ENCODE results near the gene ZNF714. TPM values are rescaled to one million over a fixed set of nuclear protein-coding genes. Genes with fewer than 3 reads are reported as not detected.
"Not testable (repeated sequence)": the region's sequence is repeated elsewhere in the genome, so short reads cannot be mapped to it uniquely, and the experiment has no call there.

Gene ZNF714
- total and polyA plus RNA-seq, 4 experiments from 2014 or later = 3.4 to 14.7 (median 10.2) TPM

DNA sequence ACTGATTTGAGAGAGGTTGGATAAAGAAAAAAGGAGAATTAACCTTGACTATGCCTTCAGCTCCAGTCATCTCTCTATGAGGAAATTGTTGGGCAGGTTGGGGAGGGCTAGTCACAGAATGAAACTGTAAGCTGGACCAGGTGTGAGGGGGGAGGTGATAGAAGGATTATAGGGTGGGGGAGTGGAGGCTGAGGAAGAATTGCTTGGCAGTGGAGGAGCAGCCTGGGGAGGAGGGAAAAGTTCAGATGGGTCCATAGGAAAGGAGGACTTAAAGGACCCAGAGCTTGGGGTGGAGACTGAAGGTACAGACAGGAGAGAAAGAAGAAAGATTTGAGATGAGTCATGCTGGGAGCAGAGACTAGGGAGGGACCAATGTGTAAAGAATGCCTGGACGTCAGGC is 51.6 kb downstream of the ZNF714 start:
- no peaks in the 10 kb centered on the region for H3K4me1 Mint-ChIP-seq
- no peak overlapping the region for H3K27ac Mint-ChIP-seq
- Histone ChIP-seq H3K4me3 (ENCODE audit: low read length in 2 of 2) (no peak overlapping the region), H3K4me1 (ENCODE audit: insufficient read depth, low read length) (no peaks in the 10 kb centered on the region), H3K27ac (ENCODE audit: low read depth, low read length) (no peak overlapping the region), H3K27me3 (ENCODE audit: insufficient read depth, low read length) (no peaks in the 10 kb centered on the region), H3K36me3 (ENCODE audit: insufficient read depth, low read length) (no peaks in the 10 kb centered on the region), H3K9me3 (ENCODE audit: control insufficient read depth in 1 of 2, low read length in 2 of 2) (peaks cover 0 to 3% of the 10 kb centered on the region in 2 donors)
- intact Hi-C loops (cut with micrococcal nuclease) = no loop called here
- CTCF ChIA-PET (ENCODE audit: partially characterized antibody) = no interaction called here
- H3K9me3 Mint-ChIP-seq = peaks cover 0 to 13% (median 7%) of the 10 kb centered on the region in 8 donors
- peaks cover 1 to 8% of the 10 kb centered on the region in 2 donors for H3K27me3 Mint-ChIP-seq
- DNase-seq = no peak
- no peak overlapping the region for H3K4me3 Mint-ChIP-seq
- POLR2A ChIA-PET (ENCODE audit: partially characterized antibody) = no interaction called here
- H3K36me3 Mint-ChIP-seq = no peaks in the 10 kb centered on the region

DNA sequence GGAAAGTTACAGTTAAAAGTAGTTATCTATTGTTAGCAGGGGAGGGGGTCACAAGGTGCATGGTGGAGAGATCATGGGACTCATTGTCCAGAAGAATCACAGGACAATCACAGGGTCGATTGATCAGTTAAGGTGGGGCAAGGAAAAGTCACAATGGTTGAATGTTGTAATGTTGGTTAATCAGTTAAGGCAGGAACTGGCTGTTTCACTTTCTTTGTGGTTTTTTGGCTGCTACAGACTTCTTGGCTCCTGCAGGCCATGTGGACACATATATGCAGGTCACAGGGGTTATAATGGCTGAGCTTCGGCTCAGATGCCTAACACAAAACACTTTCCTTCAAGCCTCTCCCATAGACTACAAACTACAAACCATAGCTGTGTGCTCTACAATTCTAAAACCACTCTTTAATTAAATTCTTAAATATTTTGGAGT is 52.9 kb downstream of the ZNF714 start:
- Histone ChIP-seq H3K27me3 (ENCODE audit: insufficient read depth, low read length) (no peaks in the 10 kb centered on the region), H3K27ac (ENCODE audit: low read depth, low read length) (no peak overlapping the region), H3K4me3 (ENCODE audit: low read length in 2 of 2) (no peak overlapping the region), H3K36me3 (ENCODE audit: insufficient read depth, low read length) (no peaks in the 10 kb centered on the region), H3K9me3 (ENCODE audit: control insufficient read depth in 1 of 2, low read length in 2 of 2) (no peaks in the 10 kb centered on the region), H3K4me1 (ENCODE audit: insufficient read depth, low read length) (no peaks in the 10 kb centered on the region)
- ChIA-PET POLR2A (ENCODE audit: partially characterized antibody) (no interaction called here), CTCF (ENCODE audit: partially characterized antibody) (no interaction called here)
- H3K36me3 Mint-ChIP-seq = no peaks in the 10 kb centered on the region
- H3K9me3 Mint-ChIP-seq = peaks cover 0 to 11% (median 5%) of the 10 kb centered on the region in 8 donors
- no peak overlapping the region for H3K27ac Mint-ChIP-seq
- no peak overlapping the region for H3K4me3 Mint-ChIP-seq
- DNase-seq = no peak
- H3K27me3 Mint-ChIP-seq = peaks cover 1 to 8% of the 10 kb centered on the region in 2 donors
- peaks cover 0 to 2% (median 0%) of the 10 kb centered on the region in 4 donors for H3K4me1 Mint-ChIP-seq
- intact Hi-C loops (cut with micrococcal nuclease) = no loop called here

DNA sequence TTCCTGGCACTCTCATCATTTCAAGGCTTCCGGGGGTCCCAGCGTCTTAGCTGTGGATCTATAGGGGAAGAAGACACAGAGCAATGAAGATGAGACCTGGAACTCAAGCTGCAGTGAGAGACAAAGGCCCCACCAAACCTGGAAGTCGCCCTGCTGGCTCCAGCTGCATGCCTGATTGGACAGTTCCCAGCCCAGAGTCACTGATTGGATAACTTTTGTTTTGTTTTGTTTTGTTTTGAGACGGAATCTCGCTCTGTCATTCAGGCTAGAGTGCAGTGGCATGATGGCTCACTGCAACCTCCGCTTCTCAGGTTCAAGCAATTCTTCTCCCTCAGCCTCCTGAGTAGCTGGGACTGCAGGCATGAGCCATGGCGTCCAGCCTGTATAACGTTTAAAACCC is 53.4 kb downstream of the ZNF714 start:
- no peak for DNase-seq
- Mint-ChIP-seq H3K27ac (no peak overlapping the region), H3K9me3 (peaks cover 0 to 6% (median under 1%) of the 10 kb centered on the region in 8 donors), H3K4me3 (no peak overlapping the region), H3K36me3 (no peaks in the 10 kb centered on the region), H3K27me3 (peaks cover 1 to 8% of the 10 kb centered on the region in 2 donors), H3K4me1 (peaks cover 0 to 3% (median 2%) of the 10 kb centered on the region in 4 donors)
- intact Hi-C loops (cut with micrococcal nuclease) = no loop called here
- POLR2A ChIA-PET (ENCODE audit: partially characterized antibody) = no interaction called here
- no peaks in the 10 kb centered on the region for H3K4me1 ChIP-seq (ENCODE audit: insufficient read depth, low read length)
- no peak overlapping the region for H3K27ac ChIP-seq (ENCODE audit: low read depth, low read length)
- CTCF ChIA-PET (ENCODE audit: partially characterized antibody) = no interaction called here
- no peaks in the 10 kb centered on the region for H3K36me3 ChIP-seq (ENCODE audit: insufficient read depth, low read length)
- H3K9me3 ChIP-seq (ENCODE audit: control insufficient read depth in 1 of 2, low read length in 2 of 2) = no peaks in the 10 kb centered on the region
- H3K4me3 ChIP-seq (ENCODE audit: low read length in 2 of 2) = no peak overlapping the region
- no peaks in the 10 kb centered on the region for H3K27me3 ChIP-seq (ENCODE audit: insufficient read depth, low read length)

DNA sequence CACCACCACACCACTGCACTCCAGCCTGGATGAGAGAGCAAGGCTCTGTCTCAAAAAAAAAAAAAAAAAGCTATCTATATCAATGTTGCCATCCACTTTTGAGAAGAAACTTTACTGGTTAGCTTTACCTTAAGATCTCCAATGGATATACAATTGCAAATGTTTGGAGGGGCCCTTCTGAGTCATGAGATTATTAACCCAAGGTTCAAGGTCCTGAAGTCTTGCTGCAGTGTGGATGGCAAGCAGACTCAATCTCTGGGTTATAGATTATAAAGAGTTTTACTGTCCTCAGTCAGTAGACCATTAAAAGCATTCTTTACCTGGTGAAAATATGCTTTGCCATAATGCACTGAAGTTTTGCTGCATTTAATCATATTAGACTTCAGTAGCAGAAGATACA is 56.1 kb downstream of the ZNF714 start:
- peaks cover 12% of the 10 kb centered on the region for H3K4me1 ChIP-seq (ENCODE audit: insufficient read depth, low read length)
- POLR2A ChIA-PET (ENCODE audit: partially characterized antibody) = no interaction called here
- intact Hi-C loops (cut with micrococcal nuclease) = no loop called here
- H3K4me3 ChIP-seq (ENCODE audit: low read length in 2 of 2) = no peak overlapping the region
- Mint-ChIP-seq H3K27me3 (peaks cover 1 to 8% of the 10 kb centered on the region in 2 donors), H3K27ac (no peak overlapping the region), H3K4me3 (no peak overlapping the region), H3K9me3 (peaks cover 0 to 5% (median 0%) of the 10 kb centered on the region in 8 donors), H3K4me1 (peaks cover 11 to 22% (median 17%) of the 10 kb centered on the region in 4 donors), H3K36me3 (peaks cover 0 to 8% of the 10 kb centered on the region in 2 donors)
- no peak overlapping the region for H3K27ac ChIP-seq (ENCODE audit: low read depth, low read length)
- CTCF ChIA-PET (ENCODE audit: partially characterized antibody) = no interaction called here
- no peaks in the 10 kb centered on the region for H3K36me3 ChIP-seq (ENCODE audit: insufficient read depth, low read length)
- H3K9me3 ChIP-seq (ENCODE audit: control insufficient read depth in 1 of 2, low read length in 2 of 2) = no peaks in the 10 kb centered on the region
- no peaks in the 10 kb centered on the region for H3K27me3 ChIP-seq (ENCODE audit: insufficient read depth, low read length)
- no peak for DNase-seq

DNA sequence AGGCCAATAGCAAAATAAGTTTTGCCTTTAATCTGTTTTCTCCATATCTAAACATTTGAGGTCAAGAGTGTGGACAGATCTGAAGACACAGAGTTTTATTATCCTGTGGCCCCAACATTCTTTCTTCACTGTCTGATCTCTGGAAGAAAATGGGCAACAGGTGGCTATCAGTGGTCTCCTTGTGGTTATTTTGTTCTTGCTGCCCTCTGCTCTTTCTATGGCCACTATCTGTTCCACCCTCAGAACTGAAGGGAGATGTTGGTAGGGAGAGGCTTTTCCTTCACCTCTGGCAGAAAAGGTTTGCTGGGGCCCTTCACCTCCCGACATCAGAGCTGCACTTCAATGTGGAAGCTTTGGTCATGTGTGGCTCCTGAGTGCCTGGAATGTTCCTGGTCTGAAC is 59.0 kb downstream of the ZNF714 start:
- DNase-seq; H3K27me3 Mint-ChIP-seq; H3K27ac ChIP-seq (ENCODE audit: low read depth, low read length); H3K36me3 ChIP-seq (ENCODE audit: insufficient read depth, low read length); CTCF ChIA-PET (ENCODE audit: partially characterized antibody); H3K9me3 ChIP-seq (ENCODE audit: control insufficient read depth in 1 of 2, low read length in 2 of 2); H3K27me3 ChIP-seq (ENCODE audit: insufficient read depth, low read length); H3K4me3 ChIP-seq (ENCODE audit: low read length in 2 of 2); H3K9me3 Mint-ChIP-seq: not testable (repeated sequence)
- peaks cover 21% of the 10 kb centered on the region for H3K4me1 ChIP-seq (ENCODE audit: insufficient read depth, low read length)
- POLR2A ChIA-PET (ENCODE audit: partially characterized antibody) = interaction anchor here (1.0 to 2.8 kb wide), 6 partner anchors 120 to 1089 kb away, joined by 5 to 15 read pairs (median 8); partner anchors contain the start of genes ZNF429, ZNF430, ZNF708 and ZNF737
- Mint-ChIP-seq H3K36me3 (peaks cover 14 to 36% of the 10 kb centered on the region in 2 donors), H3K4me1 (peaks cover 21 to 51% (median 34%) of the 10 kb centered on the region in 4 donors), H3K27ac (peak overlapping the region in 3 of 7 donors; percentile 38 to 74 (median 70)), H3K4me3 (peak overlapping the region in 3 of 8 donors; percentile 35 to 70 (median 59))
- intact Hi-C loops (cut with micrococcal nuclease) = loop anchor here (1.0 to 10.0 kb wide), 4 partner anchors 59 to 365 kb away; partner anchors contain the start of genes ZNF430, ZNF66, ZNF714 and ZNF85

DNA sequence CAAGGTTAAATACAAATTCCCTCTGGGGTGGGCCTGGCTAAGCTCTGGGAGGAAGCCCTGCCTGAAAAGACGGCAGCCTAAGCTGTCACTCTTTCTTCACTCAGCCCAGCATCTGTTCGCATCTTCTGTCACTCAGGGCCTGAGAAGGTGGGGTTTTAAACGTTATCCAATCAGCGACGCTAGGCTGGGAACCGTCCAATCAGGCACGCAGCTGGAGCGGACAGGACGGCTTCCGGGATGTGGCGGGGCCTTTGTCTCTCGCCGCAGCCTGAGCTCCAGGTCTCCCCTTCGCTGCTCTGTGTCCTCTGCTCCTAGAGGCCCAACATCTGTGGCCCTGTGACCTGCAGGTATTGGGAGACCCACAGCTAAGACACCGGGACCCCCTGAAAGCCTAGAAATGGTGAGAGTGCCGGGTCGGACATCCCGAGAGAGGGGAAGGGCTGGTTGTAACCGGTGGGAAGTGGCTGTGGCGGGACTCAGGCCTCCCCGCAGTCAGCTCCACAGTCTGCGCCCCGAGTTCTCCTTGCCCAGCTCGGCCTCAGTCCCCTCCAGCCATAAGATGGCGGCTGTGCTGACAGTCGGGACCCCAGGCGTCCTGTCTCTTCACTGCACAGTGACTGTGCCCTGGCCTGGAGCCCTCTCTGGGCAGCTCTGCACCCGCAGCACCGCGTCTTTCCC is 59.9 kb downstream of the ZNF714 start, which contains the start of gene ZNF431:
TSS of gene ZNF431 (plus strand) at position 254 of the 678 bp plus-strand sequence. CDS start at position 398, 144 bp downstream.
- peak within 1 kb of the TSS; percentile 91 to 99 (median 97) for H3K27ac Mint-ChIP-seq
- DNase-seq = peak; percentile 89 to 93 (median 90)
- peaks cover 19 to 42% of the 10 kb centered on the region in 2 donors for H3K36me3 Mint-ChIP-seq
- H3K4me3 Mint-ChIP-seq = peak within 1 kb of the TSS; percentile 96 to 99 (median 98)
- ChIA-PET CTCF (ENCODE audit: partially characterized antibody) (interaction anchor here (1.2 kb wide), 1 partner anchor 121 kb away, joined by 3 read pairs; the partner anchor contains the start of gene ZNF430), POLR2A (ENCODE audit: partially characterized antibody) (interaction anchor here (0.8 to 2.8 kb wide), 16 partner anchors 9 to 1090 kb away, joined by 3 to 15 read pairs (median 5); partner anchors contain the start of genes ZNF100, ZNF429, ZNF43 and ZNF430)
- no peaks in the 10 kb centered on the region for H3K27me3 Mint-ChIP-seq
- H3K9me3 Mint-ChIP-seq = no peaks in the 10 kb centered on the region
- peak within 1 kb of the TSS; percentile 74 for H3K27ac ChIP-seq (ENCODE audit: low read depth, low read length)
- H3K27me3 ChIP-seq (ENCODE audit: insufficient read depth, low read length) = no peaks in the 10 kb centered on the region
- no peaks in the 10 kb centered on the region for H3K9me3 ChIP-seq (ENCODE audit: control insufficient read depth in 1 of 2, low read length in 2 of 2)
- H3K4me3 ChIP-seq (ENCODE audit: low read length in 2 of 2) = peak within 1 kb of the TSS; percentile 71 to 94
- peaks cover 24 to 59% (median 40%) of the 10 kb centered on the region in 4 donors for H3K4me1 Mint-ChIP-seq
- H3K36me3 ChIP-seq (ENCODE audit: insufficient read depth, low read length) = peaks cover 6% of the 10 kb centered on the region
- H3K4me1 ChIP-seq (ENCODE audit: insufficient read depth, low read length) = peaks cover 21% of the 10 kb centered on the region
- intact Hi-C loops (cut with micrococcal nuclease) = loop anchor here (1.0 to 10.0 kb wide), 4 partner anchors 60 to 366 kb away; partner anchors contain the start of genes ZNF430, ZNF66, ZNF714 and ZNF85

DNA sequence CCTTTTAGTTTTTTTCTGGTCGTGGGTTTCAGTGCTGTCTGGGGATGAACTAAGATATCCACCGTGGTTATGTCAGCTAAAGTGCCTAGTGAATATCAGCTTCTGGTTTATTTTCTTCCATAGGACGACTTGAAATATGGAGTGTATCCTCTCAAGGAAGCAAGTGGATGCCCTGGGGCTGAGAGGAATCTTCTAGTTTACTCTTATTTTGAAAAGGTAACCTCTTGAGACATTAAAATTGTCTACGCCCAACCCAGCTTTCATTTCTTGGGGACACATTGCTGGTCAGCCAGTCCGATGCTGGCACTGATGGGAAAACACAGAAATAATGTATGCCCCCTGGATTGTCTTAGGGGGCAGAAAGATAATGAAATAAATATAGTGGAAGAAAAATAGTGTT is 61.4 kb downstream of the ZNF714 start:
- H3K27me3 Mint-ChIP-seq = no peaks in the 10 kb centered on the region
- Histone ChIP-seq H3K9me3 (ENCODE audit: control insufficient read depth in 1 of 2, low read length in 2 of 2) (no peaks in the 10 kb centered on the region), H3K4me1 (ENCODE audit: insufficient read depth, low read length) (peaks cover 21% of the 10 kb centered on the region), H3K27me3 (ENCODE audit: insufficient read depth, low read length) (no peaks in the 10 kb centered on the region), H3K36me3 (ENCODE audit: insufficient read depth, low read length) (peaks cover 6% of the 10 kb centered on the region), H3K4me3 (ENCODE audit: low read length in 2 of 2) (no peak overlapping the region), H3K27ac (ENCODE audit: low read depth, low read length) (no peak overlapping the region)
- intact Hi-C loops (cut with micrococcal nuclease) = loop anchor here (10.0 kb wide), 1 partner anchor 219 kb away; the partner anchor contains the start of gene ZNF85
- CTCF ChIA-PET (ENCODE audit: partially characterized antibody) = no interaction called here
- peaks cover 28 to 55% of the 10 kb centered on the region in 2 donors for H3K36me3 Mint-ChIP-seq
- no peaks in the 10 kb centered on the region for H3K9me3 Mint-ChIP-seq
- H3K4me1 Mint-ChIP-seq = peaks cover 24 to 65% (median 44%) of the 10 kb centered on the region in 4 donors
- POLR2A ChIA-PET (ENCODE audit: partially characterized antibody) = interaction anchor here (0.6 to 2.8 kb wide), 3 partner anchors 186 to 254 kb away, joined by 3 to 13 read pairs (median 9); partner anchors contain the start of genes ZNF708 and ZNF85
- H3K4me3 Mint-ChIP-seq = peak overlapping the region in 7 of 8 donors; percentile 38 to 99 (median 70)
- H3K27ac Mint-ChIP-seq = peak overlapping the region in 6 of 7 donors; percentile 8 to 91 (median 62)
- DNase-seq = no peak
